ENCODE data around the gene DGKQ. TPM values are rescaled to one million over a fixed set of nuclear protein-coding genes. Genes with fewer than 3 reads are reported as not detected.
A peak's percentile ranks its signal among the peaks of the same experiment; 100 is the strongest.

The DGKQ gene
- total and polyA plus RNA-seq, 9 of the 15 experiments (the other 6 are each of a cell fraction or from before 2014, with no cell fraction given) = 0.17 to 22.0 (median 5.6) TPM

DNA sequence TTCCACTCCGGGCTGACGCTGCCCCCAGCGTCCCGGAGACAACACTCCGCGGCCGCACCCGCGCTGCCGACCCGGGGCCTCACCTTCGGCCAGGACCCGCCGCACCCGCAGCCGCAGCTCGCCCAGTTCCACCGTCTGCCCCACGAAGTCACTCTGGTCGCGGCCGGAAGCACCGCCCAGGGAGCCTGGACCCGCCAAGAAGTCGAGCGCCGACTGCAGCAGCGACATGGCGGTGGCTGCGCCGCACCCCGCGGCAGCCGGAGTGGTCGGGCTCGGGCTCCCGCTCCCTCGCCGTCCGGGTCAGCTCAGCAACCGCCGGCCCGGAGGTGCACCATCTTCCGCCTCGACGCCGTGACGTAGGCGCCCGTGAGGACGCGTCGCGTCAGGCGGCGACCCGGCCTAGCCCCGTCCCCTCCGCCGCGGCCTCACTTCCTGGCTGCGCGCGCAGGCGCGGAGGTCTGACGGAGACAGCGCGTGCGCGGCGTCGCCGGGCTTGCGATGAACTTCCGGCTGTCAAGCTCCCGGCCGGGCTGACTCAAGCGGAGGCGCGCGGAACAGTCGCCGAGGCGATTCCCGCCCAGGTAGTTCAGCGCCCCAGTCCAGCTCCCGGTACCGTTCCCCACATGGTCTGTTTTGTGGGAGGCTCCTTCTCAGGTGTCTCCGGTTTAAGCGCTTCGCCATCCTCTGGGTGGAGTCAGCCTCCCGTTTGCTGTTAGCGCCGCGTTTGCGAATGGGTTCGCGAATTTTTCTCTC lies 41.2 kb downstream of the DGKQ start, which contains the start of the genes GAK and TMEM175 (continued):
- TF ChIP-seq, protein P1, sequence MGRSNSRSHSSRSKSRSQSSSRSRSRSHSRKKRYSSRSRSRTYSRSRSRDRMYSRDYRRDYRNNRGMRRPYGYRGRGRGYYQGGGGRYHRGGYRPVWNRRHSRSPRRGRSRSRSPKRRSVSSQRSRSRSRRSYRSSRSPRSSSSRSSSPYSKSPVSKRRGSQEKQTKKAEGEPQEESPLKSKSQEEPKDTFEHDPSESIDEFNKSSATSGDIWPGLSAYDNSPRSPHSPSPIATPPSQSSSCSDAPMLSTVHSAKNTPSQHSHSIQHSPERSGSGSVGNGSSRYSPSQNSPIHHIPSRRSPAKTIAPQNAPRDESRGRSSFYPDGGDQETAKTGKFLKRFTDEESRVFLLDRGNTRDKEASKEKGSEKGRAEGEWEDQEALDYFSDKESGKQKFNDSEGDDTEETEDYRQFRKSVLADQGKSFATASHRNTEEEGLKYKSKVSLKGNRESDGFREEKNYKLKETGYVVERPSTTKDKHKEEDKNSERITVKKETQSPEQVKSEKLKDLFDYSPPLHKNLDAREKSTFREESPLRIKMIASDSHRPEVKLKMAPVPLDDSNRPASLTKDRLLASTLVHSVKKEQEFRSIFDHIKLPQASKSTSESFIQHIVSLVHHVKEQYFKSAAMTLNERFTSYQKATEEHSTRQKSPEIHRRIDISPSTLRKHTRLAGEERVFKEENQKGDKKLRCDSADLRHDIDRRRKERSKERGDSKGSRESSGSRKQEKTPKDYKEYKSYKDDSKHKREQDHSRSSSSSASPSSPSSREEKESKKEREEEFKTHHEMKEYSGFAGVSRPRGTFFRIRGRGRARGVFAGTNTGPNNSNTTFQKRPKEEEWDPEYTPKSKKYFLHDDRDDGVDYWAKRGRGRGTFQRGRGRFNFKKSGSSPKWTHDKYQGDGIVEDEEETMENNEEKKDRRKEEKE (IDR thresholded peaks at IDR 0.05; ENCODE audit: borderline replicate concordance in 1 of 2, control insufficient read depth in 1 of 2, low read depth in 2 of 2, low read length in 1 of 2) = no peak
- TF ChIP-seq, protein P2, sequence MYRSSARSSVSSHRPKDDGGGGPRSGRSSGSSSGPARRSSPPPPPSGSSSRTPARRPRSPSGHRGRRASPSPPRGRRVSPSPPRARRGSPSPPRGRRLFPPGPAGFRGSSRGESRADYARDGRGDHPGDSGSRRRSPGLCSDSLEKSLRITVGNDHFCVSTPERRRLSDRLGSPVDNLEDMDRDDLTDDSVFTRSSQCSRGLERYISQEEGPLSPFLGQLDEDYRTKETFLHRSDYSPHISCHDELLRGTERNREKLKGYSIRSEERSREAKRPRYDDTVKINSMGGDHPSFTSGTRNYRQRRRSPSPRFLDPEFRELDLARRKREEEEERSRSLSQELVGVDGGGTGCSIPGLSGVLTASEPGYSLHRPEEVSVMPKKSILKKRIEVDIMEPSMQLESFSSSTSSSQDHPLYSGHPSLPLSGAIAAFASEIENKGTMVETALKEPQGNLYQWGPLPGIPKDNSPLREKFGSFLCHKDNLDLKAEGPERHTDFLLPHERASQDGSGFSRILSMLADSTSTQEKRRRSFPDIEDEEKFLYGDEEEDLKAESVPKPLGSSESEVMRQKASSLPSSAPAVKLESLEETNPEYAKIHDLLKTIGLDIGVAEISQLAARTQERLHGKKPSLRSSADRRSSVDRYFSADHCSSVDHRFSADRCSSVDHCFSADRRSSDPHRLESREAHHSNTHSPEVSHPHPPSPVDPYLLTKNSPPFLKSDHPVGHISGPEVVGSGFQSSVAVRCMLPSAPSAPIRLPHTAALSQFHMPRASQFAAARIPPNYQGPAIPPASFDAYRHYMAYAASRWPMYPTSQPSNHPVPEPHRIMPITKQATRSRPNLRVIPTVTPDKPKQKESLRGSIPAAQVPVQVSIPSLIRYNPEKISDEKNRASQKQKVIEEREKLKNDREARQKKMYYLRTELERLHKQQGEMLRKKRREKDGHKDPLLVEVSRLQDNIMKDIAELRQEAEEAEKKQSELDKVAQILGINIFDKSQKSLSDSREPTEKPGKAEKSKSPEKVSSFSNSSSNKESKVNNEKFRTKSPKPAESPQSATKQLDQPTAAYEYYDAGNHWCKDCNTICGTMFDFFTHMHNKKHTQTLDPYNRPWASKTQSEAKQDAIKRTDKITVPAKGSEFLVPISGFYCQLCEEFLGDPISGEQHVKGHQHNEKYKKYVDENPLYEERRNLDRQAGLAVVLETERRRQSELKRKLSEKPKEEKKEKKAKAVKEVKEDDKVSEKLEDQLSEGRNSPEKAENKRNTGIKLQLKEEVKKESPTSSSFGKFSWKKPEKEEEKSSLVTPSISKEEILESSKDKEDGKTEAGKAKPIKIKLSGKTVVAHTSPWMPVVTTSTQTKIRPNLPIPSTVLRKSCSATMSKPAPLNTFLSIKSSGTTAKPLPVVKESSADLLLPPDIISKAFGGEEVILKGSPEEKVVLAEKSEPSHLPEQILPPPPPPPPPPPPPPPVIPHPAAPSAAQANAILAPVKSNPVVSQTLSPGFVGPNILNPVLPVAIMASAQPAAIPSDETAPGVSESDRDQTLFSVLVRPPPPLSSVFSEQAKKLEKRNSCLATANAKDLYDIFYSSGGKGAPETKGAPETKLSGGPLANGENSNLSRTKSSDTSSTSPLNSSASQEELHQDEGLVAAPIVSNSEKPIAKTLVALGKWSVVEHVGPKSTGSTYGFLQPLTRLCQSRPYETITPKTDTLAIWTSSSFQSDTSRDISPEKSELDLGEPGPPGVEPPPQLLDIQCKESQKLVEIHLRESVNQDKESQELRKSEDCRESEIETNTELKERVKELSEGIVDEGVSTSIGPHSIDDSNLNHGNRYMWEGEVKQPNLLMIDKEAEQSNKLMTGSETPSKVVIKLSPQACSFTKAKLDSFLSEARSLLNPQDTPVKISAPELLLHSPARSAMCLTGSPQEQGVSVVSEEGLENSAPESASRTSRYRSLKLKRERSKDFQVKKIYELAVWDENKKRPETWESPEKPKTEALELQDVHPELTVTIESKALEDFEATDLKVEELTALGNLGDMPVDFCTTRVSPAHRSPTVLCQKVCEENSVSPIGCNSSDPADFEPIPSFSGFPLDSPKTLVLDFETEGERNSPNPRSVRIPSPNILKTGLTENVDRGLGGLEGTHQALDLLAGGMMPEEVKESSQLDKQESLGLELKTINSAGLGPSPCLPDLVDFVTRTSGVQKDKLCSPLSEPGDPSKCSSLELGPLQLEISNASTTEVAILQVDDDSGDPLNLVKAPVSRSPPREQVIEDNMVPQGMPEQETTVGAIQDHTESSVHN (IDR thresholded peaks at IDR 0.05; ENCODE audit: borderline replicate concordance in 1 of 2, low read depth in 1 of 2) = no peak
- TF ChIP-seq PRPF4 (IDR thresholded peaks at IDR 0.05; ENCODE audit: insufficient read depth, low read depth, low read length, poor library complexity, severe bottlenecking) (peak; percentile 39), LCOR (CRISPR knock-in tag; IDR thresholded peaks at IDR 0.05) (peak; percentile 34; the same call in 1 of the 2 replicates), RFX1 (IDR thresholded peaks at IDR 0.05) (no peak; the same call in 1 of the 2 replicates), ZBTB1 (CRISPR knock-in tag; IDR thresholded peaks at IDR 0.05; ENCODE audit: borderline replicate concordance, low read depth) (peak; percentile 74; the same call in 1 of the 2 replicates), XRCC3 (IDR thresholded peaks at IDR 0.05) (no peak), JUN (IDR thresholded peaks at IDR 0.05; ENCODE audit: borderline replicate concordance, low read depth, low read length) (no peak; the same call in 1 of the 2 replicates), JUN (CRISPR knock-in tag; IDR thresholded peaks at IDR 0.05; ENCODE audit: borderline replicate concordance) (no peak), JUND (IDR thresholded peaks at IDR 0.05; ENCODE audit: borderline replicate concordance, low read depth, low read length) (peak; percentile 55), JUND (tag; IDR thresholded peaks at IDR 0.05; ENCODE audit: borderline replicate concordance, low read depth, low read length) (peak; percentile 53; the same call in 1 of the 3 replicates)
- TF ChIP-seq, protein P3, sequence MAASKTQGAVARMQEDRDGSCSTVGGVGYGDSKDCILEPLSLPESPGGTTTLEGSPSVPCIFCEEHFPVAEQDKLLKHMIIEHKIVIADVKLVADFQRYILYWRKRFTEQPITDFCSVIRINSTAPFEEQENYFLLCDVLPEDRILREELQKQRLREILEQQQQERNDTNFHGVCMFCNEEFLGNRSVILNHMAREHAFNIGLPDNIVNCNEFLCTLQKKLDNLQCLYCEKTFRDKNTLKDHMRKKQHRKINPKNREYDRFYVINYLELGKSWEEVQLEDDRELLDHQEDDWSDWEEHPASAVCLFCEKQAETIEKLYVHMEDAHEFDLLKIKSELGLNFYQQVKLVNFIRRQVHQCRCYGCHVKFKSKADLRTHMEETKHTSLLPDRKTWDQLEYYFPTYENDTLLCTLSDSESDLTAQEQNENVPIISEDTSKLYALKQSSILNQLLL (CRISPR knock-in tag; IDR thresholded peaks at IDR 0.05; ENCODE audit: borderline replicate concordance) = no peak
